ENCODE data around the gene SH3D19.
"Not testable (repeated sequence)": the region's sequence is repeated elsewhere in the genome, so short reads cannot be mapped to it uniquely, and the experiment has no call there.

Gene SH3D19

DNA sequence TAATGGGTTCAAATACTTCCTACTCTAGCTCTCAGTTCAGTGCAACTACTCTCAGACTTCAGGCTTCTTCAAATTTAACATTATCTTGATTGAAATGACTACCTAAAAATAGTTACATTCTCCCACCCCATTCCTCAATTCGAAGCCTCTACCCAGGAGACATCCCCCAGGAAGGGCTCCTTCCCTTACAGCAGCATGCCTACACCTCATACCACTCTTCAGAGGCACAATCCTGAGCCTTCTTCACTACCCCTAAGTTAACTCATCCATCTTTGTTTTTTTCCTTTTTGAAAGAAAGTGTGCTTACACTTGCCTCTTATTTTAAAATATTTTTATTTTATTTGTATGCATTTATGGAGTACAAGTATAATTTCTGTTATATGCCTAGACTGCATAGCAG is 65.7 kb downstream of the SH3D19 start:
- DNase-seq (ENCODE audit: insufficient read length, low spot score): no peak
- TF ChIP-seq, protein P1, sequence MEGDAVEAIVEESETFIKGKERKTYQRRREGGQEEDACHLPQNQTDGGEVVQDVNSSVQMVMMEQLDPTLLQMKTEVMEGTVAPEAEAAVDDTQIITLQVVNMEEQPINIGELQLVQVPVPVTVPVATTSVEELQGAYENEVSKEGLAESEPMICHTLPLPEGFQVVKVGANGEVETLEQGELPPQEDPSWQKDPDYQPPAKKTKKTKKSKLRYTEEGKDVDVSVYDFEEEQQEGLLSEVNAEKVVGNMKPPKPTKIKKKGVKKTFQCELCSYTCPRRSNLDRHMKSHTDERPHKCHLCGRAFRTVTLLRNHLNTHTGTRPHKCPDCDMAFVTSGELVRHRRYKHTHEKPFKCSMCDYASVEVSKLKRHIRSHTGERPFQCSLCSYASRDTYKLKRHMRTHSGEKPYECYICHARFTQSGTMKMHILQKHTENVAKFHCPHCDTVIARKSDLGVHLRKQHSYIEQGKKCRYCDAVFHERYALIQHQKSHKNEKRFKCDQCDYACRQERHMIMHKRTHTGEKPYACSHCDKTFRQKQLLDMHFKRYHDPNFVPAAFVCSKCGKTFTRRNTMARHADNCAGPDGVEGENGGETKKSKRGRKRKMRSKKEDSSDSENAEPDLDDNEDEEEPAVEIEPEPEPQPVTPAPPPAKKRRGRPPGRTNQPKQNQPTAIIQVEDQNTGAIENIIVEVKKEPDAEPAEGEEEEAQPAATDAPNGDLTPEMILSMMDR (IDR thresholded peaks at IDR 0.05; ENCODE audit: insufficient read depth, missing control alignments): no peak
- no peak for FAIRE-seq

DNA sequence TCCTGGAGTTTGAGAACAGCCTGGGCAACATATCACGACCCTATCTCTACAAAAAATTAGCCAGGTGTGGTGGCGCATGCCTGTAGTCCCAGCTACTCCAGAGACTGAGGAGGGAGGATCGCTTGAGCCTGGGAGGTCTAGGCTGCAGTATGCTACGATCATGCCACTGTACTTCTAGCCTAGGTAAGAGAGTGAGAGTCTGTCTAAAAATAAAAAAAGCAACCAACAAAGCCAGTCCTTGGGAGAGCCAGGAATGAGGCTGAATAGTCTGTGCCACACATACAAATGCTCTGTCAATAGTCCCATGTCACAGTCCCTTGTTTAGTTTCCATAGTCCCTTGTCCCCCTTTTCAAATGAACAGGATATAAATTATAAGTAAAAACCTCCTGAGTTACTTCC is 67.7 kb downstream of the SH3D19 start:
- no peak for DNase-seq (ENCODE audit: insufficient read length, low spot score)
- no peak for FAIRE-seq
- TF ChIP-seq, protein P1 (IDR thresholded peaks at IDR 0.05; ENCODE audit: insufficient read depth, missing control alignments): no peak

DNA sequence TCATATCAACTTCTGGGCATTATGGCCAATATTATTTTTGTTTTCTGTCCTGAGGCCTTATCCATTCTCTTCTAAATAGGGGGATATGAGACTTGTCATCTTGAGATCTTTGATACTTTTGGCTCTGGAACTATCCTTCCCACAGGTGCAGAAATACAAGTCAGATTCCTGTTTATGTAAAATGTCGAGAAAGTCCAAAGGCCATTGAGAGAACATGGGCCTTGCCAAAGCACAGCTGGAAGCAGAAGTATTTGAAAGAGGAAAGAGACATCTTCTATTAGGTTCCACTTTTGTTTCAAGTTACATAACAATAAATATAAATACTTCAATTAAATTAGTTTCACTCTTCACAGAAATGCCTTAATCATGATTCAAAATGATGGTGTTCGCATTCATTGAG is 69.3 kb downstream of the SH3D19 start:
- DNase-seq (ENCODE audit: insufficient read length, low spot score): no peak
- no peak for FAIRE-seq
- TF ChIP-seq, protein P1 (IDR thresholded peaks at IDR 0.05; ENCODE audit: insufficient read depth, missing control alignments): no peak

DNA sequence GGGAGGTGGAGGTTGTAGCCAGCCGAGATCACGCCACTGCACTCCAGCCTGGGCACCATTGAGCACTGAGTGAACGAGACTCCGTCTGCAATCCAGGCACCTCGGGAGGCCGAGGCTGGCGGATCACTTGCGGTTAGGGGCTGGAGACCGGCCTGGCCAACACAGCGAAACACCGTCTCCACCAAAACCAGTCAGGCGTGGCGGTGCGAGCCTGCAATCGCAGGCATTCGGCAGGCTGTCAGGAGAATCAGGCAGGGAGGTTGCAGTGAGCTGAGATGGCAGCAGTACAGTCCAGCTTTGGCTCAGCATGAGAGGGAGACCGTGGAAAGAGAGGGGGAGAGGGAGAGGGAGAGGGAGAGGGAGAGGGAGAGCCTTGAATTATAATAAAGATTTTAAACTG is 69.7 kb downstream of the SH3D19 start:
- not testable (repeated sequence) for DNase-seq (ENCODE audit: insufficient read length, low spot score); FAIRE-seq

DNA sequence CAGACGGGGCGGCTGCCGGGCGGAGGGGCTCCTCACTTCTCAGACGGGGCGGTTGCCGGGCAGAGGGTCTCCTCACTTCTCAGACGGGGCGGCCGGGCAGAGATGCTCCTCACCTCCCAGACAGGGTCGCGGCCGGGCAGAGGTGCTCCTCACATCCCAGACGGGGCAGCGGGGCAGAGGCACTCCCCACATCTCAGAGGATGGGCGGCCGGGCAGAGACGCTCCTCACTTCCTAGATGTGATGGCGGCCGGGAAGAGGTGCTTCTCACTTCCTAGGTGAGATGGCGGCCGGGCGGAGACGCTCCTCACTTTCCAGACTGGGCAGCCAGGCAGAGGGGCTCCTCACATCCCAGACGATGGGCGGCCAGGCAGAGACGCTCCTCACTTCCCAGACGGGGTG is 70.2 kb downstream of the SH3D19 start:
- DNase-seq (ENCODE audit: insufficient read length, low spot score); FAIRE-seq: not testable (repeated sequence)

DNA sequence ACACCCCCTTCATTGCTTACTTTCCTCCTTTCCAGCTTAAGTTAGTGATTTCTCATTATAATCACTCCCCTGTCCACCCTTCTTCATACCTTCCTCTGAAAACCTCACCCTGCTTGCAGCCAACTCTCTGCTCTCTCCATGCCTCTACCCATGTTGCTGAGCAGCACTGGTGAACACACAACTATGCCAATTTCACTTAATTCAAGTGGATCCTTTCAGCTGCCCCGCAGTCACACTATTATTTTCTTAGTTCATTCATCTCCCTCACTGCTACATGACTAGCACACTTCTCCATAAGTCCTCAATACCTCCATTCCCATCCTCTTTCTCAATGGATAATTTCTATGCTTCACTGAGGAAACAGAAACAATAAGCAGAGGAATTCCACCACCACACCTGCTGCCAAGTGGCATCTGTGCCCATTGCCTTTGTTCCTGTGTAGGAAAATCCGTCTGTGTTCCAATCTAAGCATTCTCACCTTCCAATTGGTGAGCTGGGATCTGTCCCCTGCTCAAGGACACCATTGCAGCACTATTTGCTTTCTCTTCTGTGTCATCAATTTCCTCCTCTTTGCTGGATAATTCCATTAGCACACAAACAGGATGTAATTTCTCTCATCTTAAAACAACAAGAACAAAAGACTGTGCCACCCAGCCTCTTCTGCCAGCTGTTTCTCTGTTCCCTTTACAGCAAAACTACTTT is 73.7 kb downstream of the SH3D19 start:
- FAIRE-seq: no peak
- DNase-seq (ENCODE audit: insufficient read length, low spot score): no peak
- TF ChIP-seq, protein P1 (IDR thresholded peaks at IDR 0.05; ENCODE audit: insufficient read depth, missing control alignments): no peak

DNA sequence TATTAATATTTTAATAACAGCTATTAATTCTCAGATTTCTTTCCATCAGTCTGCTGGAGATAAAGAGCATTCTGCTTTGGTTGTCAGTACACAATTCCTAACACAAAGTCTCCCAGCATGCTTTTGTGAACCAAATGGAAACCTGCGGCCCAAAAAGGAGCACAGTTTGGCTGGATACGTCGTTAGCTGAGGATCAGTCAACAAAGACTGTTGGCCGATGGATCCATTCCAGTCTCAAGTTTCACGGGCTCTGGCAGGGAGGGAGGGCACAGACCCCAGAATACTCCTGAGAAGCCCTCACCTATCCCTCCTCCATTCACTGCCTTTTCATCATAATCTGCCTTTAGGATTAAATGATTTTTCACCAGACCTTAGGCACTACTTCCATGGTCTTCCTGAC is 74.7 kb downstream of the SH3D19 start:
- FAIRE-seq (no peak), DNase-seq (ENCODE audit: insufficient read length, low spot score) (no peak)
- TF ChIP-seq, protein P1 (IDR thresholded peaks at IDR 0.05; ENCODE audit: insufficient read depth, missing control alignments): no peak

DNA sequence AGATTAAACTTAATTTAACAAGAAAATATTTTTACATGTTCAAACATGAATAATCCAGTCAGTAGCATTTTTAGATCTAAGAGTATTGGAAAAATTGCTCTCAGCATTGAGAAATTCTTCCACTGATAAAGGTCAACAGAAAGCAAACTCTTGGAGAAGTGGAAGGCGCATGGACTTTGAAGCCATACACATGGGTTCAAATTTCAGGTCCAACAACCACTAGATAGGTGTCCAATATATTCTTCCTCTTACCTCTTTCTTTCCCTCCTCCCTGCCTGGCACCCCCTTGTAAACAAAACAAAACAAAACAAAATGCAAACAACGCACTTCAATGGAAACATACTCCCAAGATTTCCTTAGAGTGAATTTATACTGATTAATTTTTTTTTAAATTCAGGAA is 76.9 kb downstream of the SH3D19 start:
- no peak for FAIRE-seq
- no peak for DNase-seq (ENCODE audit: insufficient read length, low spot score)

More for the DNA sequence above, 76.9 kb downstream of the SH3D19 start:
- TF ChIP-seq, protein P1 (IDR thresholded peaks at IDR 0.05; ENCODE audit: insufficient read depth, missing control alignments): no peak

Data from D721Med (cell line).